ENCODE results near the gene B3GNT2.

B3GNT2 gene

DNA sequence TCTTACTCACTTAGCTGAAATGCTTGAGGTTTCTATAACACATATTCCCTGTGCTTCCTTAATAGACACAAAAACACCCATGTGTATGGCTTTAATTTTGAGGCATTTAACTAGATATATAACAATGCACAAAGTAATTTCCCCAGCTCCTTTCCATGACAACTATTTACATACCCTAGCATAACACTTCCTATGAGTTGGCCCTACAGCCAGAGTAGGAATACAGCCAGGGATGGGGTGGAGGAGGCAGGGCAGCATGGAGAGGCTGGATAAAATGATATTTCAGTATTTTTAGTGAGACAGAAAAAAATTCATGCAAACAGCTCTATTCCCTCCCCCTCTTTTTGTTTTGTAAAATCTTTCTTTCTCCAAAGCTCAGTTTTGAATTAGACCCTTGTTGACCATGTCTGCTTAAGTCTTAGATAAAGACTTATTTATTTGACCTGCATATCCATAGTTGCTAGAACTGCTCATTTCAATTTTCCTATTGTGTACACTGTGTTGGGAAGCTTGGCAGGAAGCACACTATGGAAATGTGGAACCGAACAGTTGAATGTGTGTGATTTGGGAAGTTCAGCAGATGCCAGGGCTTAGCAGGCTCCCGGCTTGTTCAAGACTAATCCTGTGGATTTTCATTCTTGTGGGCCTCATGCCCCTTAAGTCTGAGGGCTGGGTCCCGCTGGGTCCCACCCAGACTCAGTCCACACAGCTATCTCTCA lies 11.2 kb upstream of the B3GNT2 start:
- DNase-seq (ENCODE audit: low spot score) = no peak
- ChIA-PET POLR2A (ENCODE audit: low non-redundant PET) (interaction anchor here (0.6 kb wide), 1 partner anchor 276 kb away, joined by 3 read pairs; no protein-coding TSS in a partner anchor), CTCF (interaction anchor here (0.6 kb wide), 1 partner anchor 187 kb away, joined by 4 read pairs; no protein-coding TSS in a partner anchor)
- no peak overlapping the region for H3K27ac ChIP-seq
- TF ChIP-seq, protein P1, sequence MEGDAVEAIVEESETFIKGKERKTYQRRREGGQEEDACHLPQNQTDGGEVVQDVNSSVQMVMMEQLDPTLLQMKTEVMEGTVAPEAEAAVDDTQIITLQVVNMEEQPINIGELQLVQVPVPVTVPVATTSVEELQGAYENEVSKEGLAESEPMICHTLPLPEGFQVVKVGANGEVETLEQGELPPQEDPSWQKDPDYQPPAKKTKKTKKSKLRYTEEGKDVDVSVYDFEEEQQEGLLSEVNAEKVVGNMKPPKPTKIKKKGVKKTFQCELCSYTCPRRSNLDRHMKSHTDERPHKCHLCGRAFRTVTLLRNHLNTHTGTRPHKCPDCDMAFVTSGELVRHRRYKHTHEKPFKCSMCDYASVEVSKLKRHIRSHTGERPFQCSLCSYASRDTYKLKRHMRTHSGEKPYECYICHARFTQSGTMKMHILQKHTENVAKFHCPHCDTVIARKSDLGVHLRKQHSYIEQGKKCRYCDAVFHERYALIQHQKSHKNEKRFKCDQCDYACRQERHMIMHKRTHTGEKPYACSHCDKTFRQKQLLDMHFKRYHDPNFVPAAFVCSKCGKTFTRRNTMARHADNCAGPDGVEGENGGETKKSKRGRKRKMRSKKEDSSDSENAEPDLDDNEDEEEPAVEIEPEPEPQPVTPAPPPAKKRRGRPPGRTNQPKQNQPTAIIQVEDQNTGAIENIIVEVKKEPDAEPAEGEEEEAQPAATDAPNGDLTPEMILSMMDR (conservative IDR thresholded peaks at IDR 0.05; ENCODE audit: low read depth) = no peak

DNA sequence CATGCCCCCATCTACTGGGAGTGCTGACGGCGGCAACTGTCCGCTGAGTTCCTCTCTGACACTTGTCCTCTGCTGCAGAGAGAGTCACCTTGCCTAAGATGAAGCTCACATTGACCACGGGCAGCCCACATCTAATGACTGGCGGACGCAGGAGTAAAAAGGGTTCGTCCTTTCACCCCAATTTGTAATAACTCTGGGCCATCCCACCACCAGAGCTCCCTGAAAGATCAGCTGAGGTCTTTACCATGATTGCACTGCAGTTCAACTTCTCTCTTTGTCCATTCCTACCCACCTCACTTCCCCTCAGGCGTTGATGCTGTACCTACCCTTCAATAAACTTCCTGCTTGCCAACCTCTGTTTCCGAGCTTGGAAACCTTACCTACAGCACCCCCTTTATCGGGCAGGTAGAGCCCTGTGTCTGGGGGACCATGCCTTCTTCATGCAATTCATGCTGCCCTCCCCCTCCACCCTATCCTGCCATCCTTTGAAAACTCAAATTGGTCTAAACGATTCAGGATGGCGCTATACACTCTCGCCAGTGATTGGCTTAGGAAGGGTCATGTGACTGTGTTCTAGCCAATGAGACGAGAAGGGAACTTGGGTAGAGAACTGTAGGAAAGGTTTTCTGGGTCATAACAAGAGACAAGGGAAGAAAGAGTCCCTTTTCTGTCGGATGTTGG lies 10.3 kb upstream of the B3GNT2 start:
- ChIA-PET CTCF (no interaction called here), POLR2A (ENCODE audit: low non-redundant PET) (no interaction called here)
- no peak for DNase-seq (ENCODE audit: low spot score)
- no peak overlapping the region for H3K27ac ChIP-seq
- TF ChIP-seq, protein P1 (conservative IDR thresholded peaks at IDR 0.05; ENCODE audit: low read depth) = no peak

DNA sequence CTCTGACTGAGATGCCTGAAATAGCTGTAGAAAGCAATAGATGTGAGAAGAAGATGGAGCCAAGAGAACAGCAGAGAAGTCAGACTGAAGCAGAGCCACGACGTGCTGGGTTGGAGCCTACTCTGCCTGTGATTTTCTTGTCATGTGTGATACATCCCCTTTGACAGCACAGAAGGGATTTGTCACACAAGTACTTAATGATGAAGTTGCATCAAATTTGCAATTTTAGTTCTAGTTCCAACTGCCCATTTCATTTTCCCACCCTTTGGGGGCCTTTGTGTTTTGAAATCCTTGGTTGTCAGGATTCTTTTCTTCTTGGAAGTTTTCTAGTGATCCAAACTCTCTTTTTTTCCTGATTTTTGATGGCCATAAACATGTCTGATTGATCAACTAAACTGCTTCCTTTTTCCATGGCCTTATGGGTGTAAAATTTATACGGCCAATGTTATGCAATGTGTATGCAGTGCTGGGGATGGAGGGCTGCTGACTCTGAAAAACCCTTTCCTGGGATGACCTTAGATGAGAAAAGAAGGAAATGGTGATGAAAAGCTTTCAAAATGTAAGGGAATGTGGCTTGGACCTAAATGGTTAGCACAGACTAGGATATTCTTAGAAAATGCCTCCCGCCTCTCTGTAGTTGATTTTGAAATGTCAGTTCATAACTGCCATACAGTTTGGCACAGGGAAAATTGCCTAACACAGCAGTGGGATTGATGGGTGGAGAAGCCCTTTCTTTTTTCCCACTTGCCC lies 9.6 kb upstream of the B3GNT2 start:
- no peak overlapping the region for H3K27ac ChIP-seq
- DNase-seq (ENCODE audit: low spot score) = no peak
- TF ChIP-seq, protein P1 (conservative IDR thresholded peaks at IDR 0.05; ENCODE audit: low read depth) = no peak
- CTCF ChIA-PET = no interaction called here
- POLR2A ChIA-PET (ENCODE audit: low non-redundant PET) = no interaction called here

DNA sequence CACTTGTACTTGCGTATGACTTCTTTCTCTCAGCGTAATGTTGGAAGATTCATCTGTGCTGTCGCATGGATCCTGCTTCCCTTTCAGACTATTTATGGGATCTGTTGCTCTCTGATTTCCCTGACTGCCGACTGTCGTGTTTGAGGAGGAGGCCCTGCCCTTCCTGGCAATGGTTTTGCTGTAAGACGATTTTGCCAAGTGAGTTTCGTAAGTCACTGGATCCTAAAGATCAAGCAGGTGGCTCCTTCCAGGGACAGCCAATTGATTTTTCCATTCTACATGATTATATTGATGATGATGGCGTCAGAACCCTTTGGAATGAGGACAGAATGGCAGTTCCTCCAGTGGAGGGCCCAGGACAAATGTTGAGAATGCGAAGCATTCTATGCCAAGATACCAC lies 8.7 kb upstream of the B3GNT2 start:
- ChIA-PET CTCF (no interaction called here), POLR2A (ENCODE audit: low non-redundant PET) (no interaction called here)
- H3K27ac ChIP-seq = no peak overlapping the region
- TF ChIP-seq, protein P1 (conservative IDR thresholded peaks at IDR 0.05; ENCODE audit: low read depth) = no peak
- DNase-seq (ENCODE audit: low spot score) = no peak

DNA sequence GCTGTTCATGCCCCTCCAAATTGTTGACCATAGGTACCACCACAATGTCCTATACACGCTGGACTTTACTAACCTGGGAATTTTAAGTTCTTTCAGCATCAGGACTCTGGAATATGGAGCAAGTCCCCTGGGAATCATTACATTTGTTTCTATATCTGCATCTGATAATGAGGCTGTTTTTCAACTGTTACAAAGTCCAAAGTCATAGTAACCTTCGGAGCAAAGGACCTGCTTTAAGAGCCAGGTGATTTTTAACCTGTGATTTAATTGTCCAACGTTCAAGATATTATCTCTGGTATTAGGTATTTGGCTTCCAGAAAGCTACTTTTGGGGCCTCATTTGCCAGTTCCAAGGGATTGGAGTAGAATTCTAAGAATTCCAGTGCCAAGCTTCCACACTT lies 7.5 kb upstream of the B3GNT2 start:
- CTCF ChIA-PET = no interaction called here
- POLR2A ChIA-PET (ENCODE audit: low non-redundant PET) = no interaction called here
- DNase-seq (ENCODE audit: low spot score) = no peak
- TF ChIP-seq, protein P1 (conservative IDR thresholded peaks at IDR 0.05; ENCODE audit: low read depth) = no peak
- H3K27ac ChIP-seq = no peak overlapping the region

DNA sequence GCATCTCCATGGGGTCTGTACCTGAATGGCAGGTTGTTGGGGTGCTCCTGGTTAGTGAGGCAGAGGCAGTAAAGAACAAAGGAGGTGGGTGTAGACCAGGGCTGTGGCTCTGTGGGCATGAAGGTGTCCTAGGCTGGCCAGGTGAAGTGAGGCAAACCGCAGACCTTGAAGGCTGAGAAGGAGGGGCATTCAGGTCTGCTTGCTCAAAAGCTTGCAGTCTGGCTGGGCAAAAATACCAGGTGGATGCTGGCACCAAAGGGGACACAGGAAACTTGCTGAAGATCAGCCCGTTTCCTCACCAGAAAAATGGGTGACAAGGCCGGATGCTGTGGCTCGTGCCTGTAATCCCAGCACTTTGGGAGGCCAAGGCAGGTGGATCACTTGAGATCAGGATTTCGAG lies 6.7 kb upstream of the B3GNT2 start:
- TF ChIP-seq, protein P1 (conservative IDR thresholded peaks at IDR 0.05; ENCODE audit: low read depth) = no peak
- H3K27ac ChIP-seq = no peak overlapping the region
- ChIA-PET CTCF (no interaction called here), POLR2A (ENCODE audit: low non-redundant PET) (no interaction called here)
- no peak for DNase-seq (ENCODE audit: low spot score)
